DOHH2 (cell line): Measurements from ENCODE around the gene HLA-G.

Experiments
- EZH2phosphoT487 ChIP-seq: fragments of 200-600 bp; sonication (generic); IDR thresholded peaks from 2 replicates; pipeline ENCODE4 v1.6.1; 2017; ENCODE audit warnings: borderline replicate concordance, mild to moderate bottlenecking, antibody characterized with exemption, low read length, moderate library complexity, mixed read lengths
- TF ChIP-seq, protein P1 (sequence below): fragments of 200-600 bp; sonication (generic); IDR thresholded peaks from one replicate; pipeline ENCODE4 v1.5.1; 2014; ENCODE audit warnings: antibody characterized with exemption, mild to moderate bottlenecking, low read depth, low read length; ENCODE audit not compliant: poor library complexity, severe bottlenecking

DNA sequence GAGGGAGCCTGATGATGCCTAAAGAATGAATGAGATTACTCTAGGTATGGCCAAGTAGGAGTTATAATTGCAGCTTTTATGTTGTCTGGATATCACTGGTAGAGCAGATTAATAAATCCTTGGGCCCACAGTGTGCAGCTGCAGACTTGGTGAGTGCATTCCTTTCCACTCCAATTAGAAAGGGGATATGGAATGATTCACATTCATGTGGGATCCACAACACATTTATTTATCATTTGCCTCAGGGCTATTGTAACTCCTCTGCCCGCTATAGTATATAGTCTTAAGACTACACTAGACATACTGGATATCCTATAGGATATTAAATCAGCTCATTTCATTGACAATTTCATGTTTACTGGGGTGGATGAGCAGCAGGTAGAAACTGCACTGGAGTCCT, 11.6 kb upstream of the HLA-G start:
- TF ChIP-seq, protein P1, sequence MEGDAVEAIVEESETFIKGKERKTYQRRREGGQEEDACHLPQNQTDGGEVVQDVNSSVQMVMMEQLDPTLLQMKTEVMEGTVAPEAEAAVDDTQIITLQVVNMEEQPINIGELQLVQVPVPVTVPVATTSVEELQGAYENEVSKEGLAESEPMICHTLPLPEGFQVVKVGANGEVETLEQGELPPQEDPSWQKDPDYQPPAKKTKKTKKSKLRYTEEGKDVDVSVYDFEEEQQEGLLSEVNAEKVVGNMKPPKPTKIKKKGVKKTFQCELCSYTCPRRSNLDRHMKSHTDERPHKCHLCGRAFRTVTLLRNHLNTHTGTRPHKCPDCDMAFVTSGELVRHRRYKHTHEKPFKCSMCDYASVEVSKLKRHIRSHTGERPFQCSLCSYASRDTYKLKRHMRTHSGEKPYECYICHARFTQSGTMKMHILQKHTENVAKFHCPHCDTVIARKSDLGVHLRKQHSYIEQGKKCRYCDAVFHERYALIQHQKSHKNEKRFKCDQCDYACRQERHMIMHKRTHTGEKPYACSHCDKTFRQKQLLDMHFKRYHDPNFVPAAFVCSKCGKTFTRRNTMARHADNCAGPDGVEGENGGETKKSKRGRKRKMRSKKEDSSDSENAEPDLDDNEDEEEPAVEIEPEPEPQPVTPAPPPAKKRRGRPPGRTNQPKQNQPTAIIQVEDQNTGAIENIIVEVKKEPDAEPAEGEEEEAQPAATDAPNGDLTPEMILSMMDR: no peak
- TF ChIP-seq EZH2phosphoT487: no peak
